IMR-90 (cell line): ENCODE results near the gene CDC42EP3. TPM values are rescaled to one million over a fixed set of nuclear protein-coding genes. Genes with fewer than 3 reads are reported as not detected.

Experiments
- ATAC-seq: fragments of 200-7000 bp; cut with Tn5 transposase; 2 replicates; pipeline ENCODE4 v1.9.1; 2020; ENCODE audit warnings: low read depth, mild to moderate bottlenecking, moderate library complexity
- BruUV-seq: library from RNA; stranded (reverse); fragments of 400-500 nt; replicated peaks from 2 replicates; lab custom pipeline; 2021; lab: Mats Ljungman, UMichigan
- CTCF ChIA-PET: fragments of 300-600 bp; formaldehyde crosslinking; extraction: SDS; loops from one replicate; lab custom pipeline; 2021; ENCODE audit warnings: antibody characterized with exemption; lab: Yijun Ruan, JAX
- POLR2A ChIA-PET: fragments of 300-600 bp; sonication (Branson Sonifier 250); formaldehyde crosslinking; loops from one replicate; lab custom pipeline; 2022; ENCODE audit warnings: antibody characterized with exemption; ENCODE audit not compliant: unreplicated experiment; lab: Charles Lee
- DNase-seq: peaks from one replicate; pipeline ENCODE4 v3.0.0; 2013
- H2AFZ ChIP-seq: replicated peaks from 2 replicates; pipeline ENCODE3; 2013; ENCODE audit warnings: low read length, mild to moderate bottlenecking; ENCODE audit not compliant: poor library complexity
- H2AK5ac ChIP-seq: 2 replicates; pipeline ENCODE4 v1.6.1; 2013; ENCODE audit warnings: low read depth, low read length, inconsistent platforms
- H2AK9ac ChIP-seq: replicated peaks from 2 replicates; pipeline ENCODE3; 2013; ENCODE audit warnings: mild to moderate bottlenecking, low read depth, low read length, moderate library complexity; ENCODE audit not compliant: poor library complexity
- H2BK120ac ChIP-seq: 2 replicates; pipeline ENCODE4 v1.6.1; 2013; ENCODE audit warnings: low read depth, low read length, inconsistent platforms
- H2BK15ac ChIP-seq: 3 replicates; pipeline ENCODE4 v1.6.1; 2013; ENCODE audit warnings: low read depth, low read length, inconsistent platforms
- H2BK20ac ChIP-seq: 2 replicates; pipeline ENCODE4 v1.6.1; 2013; ENCODE audit warnings: low read depth, mild to moderate bottlenecking, inconsistent platforms, low read length, moderate library complexity
- H2BK5ac ChIP-seq: 2 replicates; pipeline ENCODE4 v1.6.1; 2013; ENCODE audit warnings: mild to moderate bottlenecking, low read depth, low read length, inconsistent platforms; ENCODE audit not compliant: poor library complexity, severe bottlenecking
- H3K14ac ChIP-seq: replicated peaks from 2 replicates; pipeline ENCODE4 v1.6.1; 2013; ENCODE audit warnings: low read depth, low read length, inconsistent platforms
- H3K18ac ChIP-seq: 2 replicates; pipeline ENCODE4 v1.6.1; 2013; ENCODE audit warnings: low read depth, low read length, control low read depth
- H3K23ac ChIP-seq: 2 replicates; pipeline ENCODE4 v1.6.1; 2013; ENCODE audit warnings: low read depth, low read length, inconsistent platforms
- H3K27ac ChIP-seq: 2 replicates; pipeline ENCODE4 v1.5.1; 2013; ENCODE audit warnings: mild to moderate bottlenecking, control low read depth, low read length; ENCODE audit not compliant: insufficient read depth
- H3K27me3 ChIP-seq: 2 replicates; pipeline ENCODE4 v1.6.1; 2013; ENCODE audit warnings: low read length; ENCODE audit not compliant: control insufficient read depth, insufficient read depth
- H3K36me3 ChIP-seq: 2 replicates; pipeline ENCODE4 v1.6.1; 2013; ENCODE audit warnings: low read length, mixed read lengths; ENCODE audit not compliant: control insufficient read depth, insufficient read depth
- H3K4ac ChIP-seq: 2 replicates; pipeline ENCODE4 v1.6.1; 2013; ENCODE audit warnings: low read depth, low read length, inconsistent platforms
- H3K4me1 ChIP-seq: 2 replicates; pipeline ENCODE4 v1.6.1; 2013; ENCODE audit warnings: low read length, mixed read lengths; ENCODE audit not compliant: control insufficient read depth, insufficient read depth
- H3K4me2 ChIP-seq: 2 replicates; pipeline ENCODE4 v1.6.1; 2013; ENCODE audit warnings: low read depth, mild to moderate bottlenecking, control low read depth, low read length, moderate library complexity
- H3K4me3 ChIP-seq: 2 replicates; pipeline ENCODE4 v1.5.1; 2013; ENCODE audit warnings: low read depth, mild to moderate bottlenecking, control low read depth, low read length, moderate library complexity; ENCODE audit not compliant: insufficient read depth
- H3K56ac ChIP-seq: 2 replicates; pipeline ENCODE4 v1.6.1; 2013; ENCODE audit warnings: low read length, inconsistent platforms; ENCODE audit not compliant: insufficient read depth; ENCODE audit errors: extremely low read depth
- H3K79me1 ChIP-seq, 2 experiments: 2 replicates each; pipeline ENCODE4 v1.6.1; 2013; ENCODE audit warnings: low read length in 2 of 2, inconsistent platforms in 1 of 2, low read depth in 1 of 2
- H3K9ac ChIP-seq: 2 replicates; pipeline ENCODE4 v1.6.1; 2013; ENCODE audit warnings: low read depth, low read length, control low read depth
- H3K9me1 ChIP-seq: 2 replicates; pipeline ENCODE4 v1.6.1; 2013; ENCODE audit warnings: low read length, inconsistent platforms; ENCODE audit not compliant: insufficient read depth
- H3K9me3 ChIP-seq: 2 replicates; pipeline ENCODE4 v1.6.1; 2013; ENCODE audit warnings: low read length; ENCODE audit not compliant: control insufficient read depth, insufficient read depth
- H4K20me1 ChIP-seq: 2 replicates; pipeline ENCODE4 v1.6.1; 2013; ENCODE audit warnings: low read length, inconsistent platforms; ENCODE audit not compliant: insufficient read depth
- H4K5ac ChIP-seq: 2 replicates; pipeline ENCODE4 v1.6.1; 2013; ENCODE audit warnings: mild to moderate bottlenecking, low read depth, low read length, control low read depth
- H4K8ac ChIP-seq, 2 experiments: 2 replicates each; pipeline ENCODE4 v1.6.1; 2013; ENCODE audit warnings: low read depth in 2 of 2, low read length in 2 of 2, control low read depth in 1 of 2, inconsistent platforms in 1 of 2
- H4K91ac ChIP-seq: 2 replicates; pipeline ENCODE4 v1.6.1; 2013; ENCODE audit warnings: low read depth, low read length, inconsistent platforms; ENCODE audit not compliant: insufficient read depth
- CEBPB ChIP-seq: IDR thresholded peaks from 2 replicates; pipeline ENCODE4 v1.6.1; 2012; ENCODE audit warnings: low read depth, low read length, improper control_type of control experiment
- CHD1 ChIP-seq: IDR thresholded peaks from 2 replicates; pipeline ENCODE4 v1.6.1; 2012; ENCODE audit warnings: low read depth, low read length, improper control_type of control experiment
- CTCF ChIP-seq: conservative IDR thresholded peaks from 2 replicates; pipeline ENCODE4 v1.5.1; 2012; ENCODE audit warnings: mild to moderate bottlenecking, low read depth, low read length, improper control_type of control experiment
- FOS ChIP-seq: fragments of 150-350 bp; IDR thresholded peaks from 2 replicates; pipeline ENCODE4 v1.6.1; 2016; ENCODE audit warnings: low read depth, low read length
- MAFK ChIP-seq: IDR thresholded peaks from 2 replicates; pipeline ENCODE4 v1.6.1; 2012; ENCODE audit warnings: low read depth, low read length, improper control_type of control experiment
- MXI1 ChIP-seq: IDR thresholded peaks from 2 replicates; pipeline ENCODE4 v1.6.1; 2012; ENCODE audit warnings: low read depth, mild to moderate bottlenecking, low read length, moderate library complexity, borderline replicate concordance
- NFE2L2 ChIP-seq: fragments of 150-350 bp; IDR thresholded peaks from 2 replicates; pipeline ENCODE4 v1.6.1; 2016; ENCODE audit warnings: low read depth, mild to moderate bottlenecking, low read length
- POLR2A ChIP-seq: IDR thresholded peaks from 2 replicates; pipeline ENCODE4 v1.6.1; 2012; ENCODE audit warnings: mild to moderate bottlenecking, low read depth, low read length
- RAD21 ChIP-seq: IDR thresholded peaks from 2 replicates; pipeline ENCODE4 v1.6.1; 2012; ENCODE audit warnings: low read length, improper control_type of control experiment
- RCOR1 ChIP-seq: IDR thresholded peaks from 2 replicates; pipeline ENCODE4 v1.6.1; 2012; ENCODE audit warnings: mild to moderate bottlenecking, low read length, improper control_type of control experiment; ENCODE audit not compliant: insufficient replicate concordance
- RFX5 ChIP-seq: IDR thresholded peaks from 2 replicates; pipeline ENCODE4 v1.8.0; 2012; ENCODE audit warnings: low read depth, mild to moderate bottlenecking, low read length, moderate library complexity
- USF2 ChIP-seq: fragments of 150-350 bp; IDR thresholded peaks from 2 replicates; pipeline ENCODE4 v1.6.1; 2017; ENCODE audit warnings: mild to moderate bottlenecking, antibody characterized with exemption, low read length, low read depth
- WGBS, 2 experiments: methylation state at CpG; one replicate each; pipeline versions ENCODE4 v1.1.5 to v1.1.7; 2013; ENCODE audit warnings: missing lambda C conversion rate in 2 of 2; ENCODE audit not compliant: insufficient read length in 1 of 2; ENCODE audit errors: extremely low coverage in 2 of 2; 5-methylcytosine and 5-hydroxymethylcytosine counted together
- dilution Hi-C: fragments of 300-500 bp; cut with HindIII; formaldehyde crosslinking; loops from one replicate; pipeline ENCODE4 v1.14.3; 2018; ENCODE audit warnings: low sequenced_read_pairs; ENCODE audit not compliant: unreplicated experiment
- in situ Hi-C: fragments of 300-500 bp; cut with MboI; formaldehyde crosslinking; loops from 3 replicates; pipeline ENCODE4 v1.14.3; 2019; ENCODE audit warnings: low sequenced_read_pairs, inconsistent platforms, mixed read lengths
- intact Hi-C: fragments of 100-400 bp; cut with micrococcal nuclease; formaldehyde crosslinking; loops from 2 replicates; pipeline ENCODE4 v1.10.0; 2022
- polyA plus RNA-seq, 3 experiments: library from polyadenylated mRNA; depleted of rRNA; stranded (reverse); fragments of >200 nt; gene quantifications; 2 replicates each; pipeline ENCODE4 v1.2.3, GENCODE V29; 2012; ENCODE audit warnings: low replicate concordance in 1 of 3
- total RNA-seq: library from RNA; depleted of rRNA; stranded (reverse); fragments of >200 nt; gene quantifications from 2 replicates; pipeline ENCODE4 v1.2.3, GENCODE V29; 2012

CDC42EP3 gene
- total and polyA plus RNA-seq, 2 of the 4 experiments (the other 2 are of a cell fraction), result 167 to 193 TPM

GRCh38 chr2:37706334-37707183, 35.1 kb upstream of the CDC42EP3 start:
- peaks cover 11% of the 10 kb centered on the region for H3K4me1 ChIP-seq
- ATAC-seq, result no peak
- H3K4me3 ChIP-seq, result no peak overlapping the region
- H3K27me3 ChIP-seq, result no peaks in the 10 kb centered on the region
- H3K4ac ChIP-seq, result peak overlapping the region; percentile 74
- peaks cover 13% of the 10 kb centered on the region for H3K9me1 ChIP-seq
- no peaks in the 10 kb centered on the region for H4K20me1 ChIP-seq
- H3K27ac ChIP-seq, result peak overlapping the region; percentile 0; the same call in 1 of the 2 replicates
- peak overlapping the region; percentile 90; the same call in 2 of the 3 replicates for H2BK15ac ChIP-seq
- peak overlapping the region; percentile 42 to 72; a peak in 3 of 4 replicates for H4K8ac ChIP-seq
- intact Hi-C loops, result no loop called here
- no CpG with 5 or more reads among the region's 4 CpGs for WGBS, 2 experiments
- H2BK120ac ChIP-seq, result peak overlapping the region; percentile 94
- H2AK5ac ChIP-seq, result peak overlapping the region; percentile 86
- H3K79me1 ChIP-seq, result peaks cover 0 to 12% of the 10 kb centered on the region in 2 experiments; a peak in 2 of 4 replicates
- peak overlapping the region; percentile 50; the same call in 1 of the 2 replicates for H3K4me2 ChIP-seq
- peak overlapping the region; percentile 39 for H2BK5ac ChIP-seq
- H4K5ac ChIP-seq, result peak overlapping the region; percentile 89
- ChIA-PET CTCF (interaction anchor here (0.6 kb wide), 1 partner anchor 171 kb away, joined by 3 read pairs; no protein-coding TSS in a partner anchor), POLR2A (no interaction called here)
- TF ChIP-seq RCOR1 (no peak), RAD21 (no peak), CTCF (no peak), CEBPB (no peak), MAFK (no peak), CHD1 (no peak), NFE2L2 (no peak), USF2 (no peak), POLR2A (no peak), RFX5 (no peak), FOS (no peak), MXI1 (no peak)
- BruUV-seq, result no TSS peak
- H3K23ac ChIP-seq, result peak overlapping the region; percentile 76
- no peaks in the 10 kb centered on the region for H3K9me3 ChIP-seq
- peak overlapping the region; percentile 76 for H2AK9ac ChIP-seq
- H2BK20ac ChIP-seq, result peak overlapping the region; percentile 90
- dilution Hi-C loops, result no loop called here
- peak overlapping the region; percentile 53 for H3K18ac ChIP-seq
- no peak for DNase-seq
- peak overlapping the region; percentile 44; the same call in 1 of the 2 replicates for H3K56ac ChIP-seq
- H3K9ac ChIP-seq, result no peak overlapping the region; the same call in none of the 2 replicates
- H4K91ac ChIP-seq, result peak overlapping the region; percentile 89
- peak overlapping the region; percentile 77 for H3K14ac ChIP-seq
- no peaks in the 10 kb centered on the region for H3K36me3 ChIP-seq
- peak overlapping the region; percentile 84 for H2AFZ ChIP-seq
- in situ Hi-C loops, result no loop called here
